HFFc6 (cell line): Measurements from ENCODE around the gene PTPRQ. TPM values are rescaled to one million over a fixed set of nuclear protein-coding genes. Genes with fewer than 3 reads are reported as not detected.
A peak's percentile ranks its signal among the peaks of the same experiment; 100 is the strongest.

Source experiments
- DNase-seq: peaks from one replicate; pipeline ENCODE4 v3.0.0-alpha.2; 2018
- H3K27ac Mint-ChIP-seq: 2 replicates; pipeline ENCODE4 v1.8.0; 2020; ENCODE audit warnings: mild to moderate bottlenecking, mixed read lengths
- H3K27me3 Mint-ChIP-seq: 2 replicates; pipeline ENCODE4 v1.8.0; 2021; ENCODE audit warnings: mild to moderate bottlenecking, moderate library complexity, mixed read lengths; ENCODE audit not compliant: insufficient read depth
- H3K36me3 Mint-ChIP-seq: 2 replicates; pipeline ENCODE4 v1.8.0; 2021; ENCODE audit warnings: low read depth, mixed read lengths
- H3K4me1 Mint-ChIP-seq: 2 replicates; pipeline ENCODE4 v1.8.0; 2020; ENCODE audit warnings: low read depth, mixed read lengths
- H3K4me3 Mint-ChIP-seq: 2 replicates; pipeline ENCODE4 v1.8.0; 2020; ENCODE audit warnings: mild to moderate bottlenecking, moderate library complexity, mixed read lengths
- H3K9me3 Mint-ChIP-seq: 2 replicates; pipeline ENCODE4 v1.8.0; 2020; ENCODE audit warnings: mild to moderate bottlenecking, mixed read lengths
- total RNA-seq, 6 experiments: library from RNA; stranded (reverse); fragmentation: NEBNext Ultra II Directional; extraction: Animal tissue kit (Norgen Biotek cat#: 25700); gene quantifications; 2 replicates in 1 of 6; 3 replicates in 5 of 6; pipeline ENCODE4 v1.2.3, GENCODE V29; 2021
- TF ChIP-seq, protein P1 (sequence below): fragments of 200-600 bp; sonication (generic); IDR thresholded peaks from 2 replicates; pipeline ENCODE4 v1.5.0; 2021; ENCODE audit warnings: antibody characterized with exemption, mild to moderate bottlenecking

Gene PTPRQ
- total RNA-seq, 6 experiments from 2014 or later, result 2.6 to 4.1 (median 3.5) TPM

DNA sequence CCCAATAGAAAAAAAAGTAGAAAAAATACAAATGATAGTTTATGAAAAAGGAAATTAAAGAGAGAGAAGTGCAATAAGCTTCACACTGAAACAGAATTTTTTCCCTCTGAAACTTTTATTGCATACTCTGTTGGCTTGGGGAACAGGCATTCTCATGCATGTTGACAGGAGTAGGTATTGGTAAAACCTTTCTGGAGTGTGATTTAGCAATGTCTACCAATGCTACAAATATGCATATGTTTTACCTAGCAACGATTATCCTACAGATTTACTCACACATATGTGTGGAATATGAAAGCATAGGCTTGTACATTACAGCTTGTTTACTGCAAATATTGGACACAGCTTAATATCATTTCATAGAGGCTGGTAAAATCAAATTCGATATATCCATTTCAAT is 137.7 kb downstream of the PTPRQ start:
- peak overlapping the region; percentile 86 for H3K27ac Mint-ChIP-seq
- no peak overlapping the region for H3K4me3 Mint-ChIP-seq
- TF ChIP-seq, protein P1, sequence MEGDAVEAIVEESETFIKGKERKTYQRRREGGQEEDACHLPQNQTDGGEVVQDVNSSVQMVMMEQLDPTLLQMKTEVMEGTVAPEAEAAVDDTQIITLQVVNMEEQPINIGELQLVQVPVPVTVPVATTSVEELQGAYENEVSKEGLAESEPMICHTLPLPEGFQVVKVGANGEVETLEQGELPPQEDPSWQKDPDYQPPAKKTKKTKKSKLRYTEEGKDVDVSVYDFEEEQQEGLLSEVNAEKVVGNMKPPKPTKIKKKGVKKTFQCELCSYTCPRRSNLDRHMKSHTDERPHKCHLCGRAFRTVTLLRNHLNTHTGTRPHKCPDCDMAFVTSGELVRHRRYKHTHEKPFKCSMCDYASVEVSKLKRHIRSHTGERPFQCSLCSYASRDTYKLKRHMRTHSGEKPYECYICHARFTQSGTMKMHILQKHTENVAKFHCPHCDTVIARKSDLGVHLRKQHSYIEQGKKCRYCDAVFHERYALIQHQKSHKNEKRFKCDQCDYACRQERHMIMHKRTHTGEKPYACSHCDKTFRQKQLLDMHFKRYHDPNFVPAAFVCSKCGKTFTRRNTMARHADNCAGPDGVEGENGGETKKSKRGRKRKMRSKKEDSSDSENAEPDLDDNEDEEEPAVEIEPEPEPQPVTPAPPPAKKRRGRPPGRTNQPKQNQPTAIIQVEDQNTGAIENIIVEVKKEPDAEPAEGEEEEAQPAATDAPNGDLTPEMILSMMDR, result no peak
- H3K9me3 Mint-ChIP-seq, result peaks cover 11% of the 10 kb centered on the region
- no peak for DNase-seq
- no peaks in the 10 kb centered on the region; the same call in none of the 2 replicates for H3K27me3 Mint-ChIP-seq
- peaks cover 66% of the 10 kb centered on the region for H3K4me1 Mint-ChIP-seq
- peaks cover 50% of the 10 kb centered on the region for H3K36me3 Mint-ChIP-seq

DNA sequence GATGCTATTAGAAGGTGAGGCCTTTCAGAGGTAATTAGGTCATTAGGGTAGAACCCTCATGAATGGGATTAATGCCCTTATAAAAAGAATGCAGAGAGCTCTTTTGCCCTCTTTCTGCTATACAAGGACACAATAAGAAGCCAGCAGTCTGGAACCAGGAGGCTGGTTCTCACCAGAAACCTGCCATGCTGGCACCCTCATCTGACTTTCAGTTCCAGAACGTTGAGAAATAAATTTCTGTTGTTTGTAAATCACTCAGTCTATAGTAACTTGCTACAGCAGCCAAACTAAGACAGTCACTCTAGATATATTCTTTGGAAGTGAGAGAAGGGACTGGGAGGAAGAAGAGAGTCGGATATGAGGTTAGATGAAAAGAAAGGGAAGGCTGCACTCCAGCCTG is 138.4 kb downstream of the PTPRQ start:
- Mint-ChIP-seq H3K27me3 (no peaks in the 10 kb centered on the region; the same call in none of the 2 replicates), H3K9me3 (peaks cover 7% of the 10 kb centered on the region), H3K4me1 (peaks cover 62% of the 10 kb centered on the region), H3K36me3 (peaks cover 46% of the 10 kb centered on the region), H3K4me3 (no peak overlapping the region), H3K27ac (peak overlapping the region; percentile 86)
- DNase-seq, result no peak
- TF ChIP-seq, protein P1, result no peak

DNA sequence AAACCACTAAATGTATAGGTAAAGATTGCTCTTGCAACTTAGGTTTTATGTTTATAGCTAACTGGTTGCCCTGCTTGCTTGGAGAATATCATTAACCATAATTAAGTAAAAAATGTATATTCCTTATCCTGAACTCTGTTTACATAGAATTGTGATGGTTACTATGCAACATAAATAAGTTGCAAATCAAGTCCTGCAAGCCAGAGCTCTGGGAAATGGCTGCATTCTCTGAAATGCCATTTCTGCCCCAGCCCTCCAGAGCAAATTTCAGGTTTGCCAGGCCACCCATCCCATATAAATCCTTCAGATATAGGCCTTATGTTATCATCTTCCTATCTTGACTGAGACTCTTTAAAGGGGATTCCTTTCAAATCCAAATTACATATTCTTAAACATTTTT is 145.0 kb downstream of the PTPRQ start:
- H3K4me3 Mint-ChIP-seq, result no peak overlapping the region
- no peaks in the 10 kb centered on the region for H3K27me3 Mint-ChIP-seq
- peaks cover 7% of the 10 kb centered on the region for H3K9me3 Mint-ChIP-seq
- peaks cover 51% of the 10 kb centered on the region for H3K36me3 Mint-ChIP-seq
- no peak for DNase-seq
- peaks cover 74% of the 10 kb centered on the region for H3K4me1 Mint-ChIP-seq
- TF ChIP-seq, protein P1, result no peak
- peak overlapping the region; percentile 79 for H3K27ac Mint-ChIP-seq

DNA sequence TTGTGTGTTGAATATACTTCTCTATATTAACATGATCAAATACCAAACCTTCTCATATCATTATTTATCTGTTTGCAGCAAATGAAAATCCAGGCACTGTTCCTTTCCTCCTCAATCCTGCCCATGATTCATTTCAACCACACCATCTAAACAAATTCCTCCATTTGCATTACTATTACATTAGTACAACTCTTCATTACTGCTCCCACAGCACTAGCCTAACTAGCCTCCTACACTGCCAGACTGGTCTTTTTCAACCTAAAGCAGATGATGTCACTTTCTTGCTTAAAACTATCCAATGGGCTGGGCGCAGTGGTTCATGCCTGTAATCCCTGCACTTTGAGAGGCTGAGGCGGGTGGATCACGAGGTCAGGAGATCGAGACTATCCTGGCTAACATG is 146.1 kb downstream of the PTPRQ start:
- DNase-seq, result peak; percentile 38
- Mint-ChIP-seq H3K4me3 (no peak overlapping the region), H3K4me1 (peaks cover 81% of the 10 kb centered on the region), H3K36me3 (peaks cover 47% of the 10 kb centered on the region), H3K9me3 (peaks cover 7% of the 10 kb centered on the region), H3K27ac (peak overlapping the region; percentile 79), H3K27me3 (no peaks in the 10 kb centered on the region)
- TF ChIP-seq, protein P1, result no peak

DNA sequence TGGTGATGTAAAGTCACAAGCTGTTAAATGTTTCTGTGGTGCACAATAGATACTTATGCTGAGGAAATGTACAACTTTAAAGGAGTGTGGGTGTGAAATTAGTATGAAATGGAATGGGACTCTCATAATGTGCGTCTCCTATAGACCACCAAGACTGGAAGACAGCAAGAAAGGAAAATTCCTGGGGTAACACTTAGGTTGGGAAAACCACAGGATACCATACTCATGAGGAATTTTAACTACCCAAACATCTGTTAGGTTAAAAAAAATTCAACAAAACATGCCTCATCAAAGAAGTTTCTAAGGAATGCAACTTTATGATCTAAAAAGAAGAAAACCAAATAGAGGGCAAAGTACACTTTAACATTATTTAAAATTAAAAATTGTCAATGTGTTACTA is 149.7 kb downstream of the PTPRQ start:
- H3K27ac Mint-ChIP-seq, result peak overlapping the region; percentile 82
- peaks cover 45% of the 10 kb centered on the region for H3K36me3 Mint-ChIP-seq
- TF ChIP-seq, protein P1, result no peak
- peak overlapping the region; percentile 38 for H3K4me3 Mint-ChIP-seq
- H3K4me1 Mint-ChIP-seq, result peaks cover 93% of the 10 kb centered on the region
- no peaks in the 10 kb centered on the region for H3K27me3 Mint-ChIP-seq
- H3K9me3 Mint-ChIP-seq, result no peaks in the 10 kb centered on the region; the same call in 1 of the 2 replicates
- peak; percentile 74 for DNase-seq

DNA sequence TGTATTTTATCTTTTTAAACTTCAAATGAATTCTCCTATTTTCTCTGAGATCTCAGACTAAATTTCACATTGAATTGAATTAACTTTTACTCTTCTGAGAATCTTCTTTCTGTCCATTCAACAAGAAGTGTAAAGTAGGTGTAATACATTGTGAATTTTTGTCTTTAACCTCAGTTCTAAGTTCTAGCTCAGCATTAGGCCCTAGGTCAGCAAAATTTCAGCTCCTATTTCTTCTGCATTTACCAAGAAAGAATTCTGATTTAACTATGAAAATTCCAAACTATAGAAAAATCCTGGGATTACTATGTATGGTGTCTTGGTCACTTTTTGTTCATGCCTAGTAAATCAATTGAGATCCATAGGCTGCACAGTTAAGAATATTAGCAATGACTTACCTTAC is 152.5 kb downstream of the PTPRQ start:
- H3K4me1 Mint-ChIP-seq, result peaks cover 72% of the 10 kb centered on the region
- H3K4me3 Mint-ChIP-seq, result no peak overlapping the region
- no peaks in the 10 kb centered on the region for H3K27me3 Mint-ChIP-seq
- TF ChIP-seq, protein P1, result no peak
- H3K27ac Mint-ChIP-seq, result peak overlapping the region; percentile 81
- H3K36me3 Mint-ChIP-seq, result peaks cover 30% of the 10 kb centered on the region
- no peaks in the 10 kb centered on the region for H3K9me3 Mint-ChIP-seq
- no peak for DNase-seq
